HG03460 (cell line): ENCODE measurements around the gene RALGDS.
"Not testable (repeated sequence)": the region's sequence is repeated elsewhere in the genome, so short reads cannot be mapped to it uniquely, and the experiment has no call there.

ENCODE experiments used
- ATAC-seq: cut with Tn5 transposase; IDR thresholded peaks from one replicate; pipeline ENCODE4 v1.9.1; 2021; ENCODE audit not compliant: unreplicated experiment

RALGDS gene

GRCh38 chr9:133121198-133121914, at the start of gene RALGDS:
TSS of gene RALGDS (minus strand) at chr9:133121240. CDS start at chr9:133121154, 86 bp downstream.
- ATAC-seq: peak; percentile 56

DNA sequence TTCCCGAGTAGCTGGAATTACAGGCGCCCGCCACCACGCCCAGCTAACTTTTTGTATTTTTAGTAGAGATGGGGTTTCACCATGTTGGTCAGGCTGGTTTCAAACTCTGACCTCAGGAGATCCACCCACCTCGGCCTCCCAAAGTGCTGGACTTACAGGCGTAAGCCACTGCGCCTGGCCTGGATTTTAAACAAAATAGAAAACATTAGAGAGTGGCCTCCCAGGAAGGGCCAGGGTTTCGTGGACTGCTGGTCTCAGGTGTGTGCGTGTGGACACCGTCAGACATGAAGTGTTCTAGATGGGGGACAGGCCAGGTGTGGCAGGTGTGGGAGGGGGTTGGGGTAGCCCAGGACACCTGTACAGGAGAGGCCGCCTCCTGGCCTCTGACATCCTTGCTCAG, 49.7 kb upstream of the RALGDS start:
- ATAC-seq: no peak

GRCh38 chr9:133169687-133170086, 48.6 kb upstream of the RALGDS start:
- not testable (repeated sequence) for ATAC-seq

DNA sequence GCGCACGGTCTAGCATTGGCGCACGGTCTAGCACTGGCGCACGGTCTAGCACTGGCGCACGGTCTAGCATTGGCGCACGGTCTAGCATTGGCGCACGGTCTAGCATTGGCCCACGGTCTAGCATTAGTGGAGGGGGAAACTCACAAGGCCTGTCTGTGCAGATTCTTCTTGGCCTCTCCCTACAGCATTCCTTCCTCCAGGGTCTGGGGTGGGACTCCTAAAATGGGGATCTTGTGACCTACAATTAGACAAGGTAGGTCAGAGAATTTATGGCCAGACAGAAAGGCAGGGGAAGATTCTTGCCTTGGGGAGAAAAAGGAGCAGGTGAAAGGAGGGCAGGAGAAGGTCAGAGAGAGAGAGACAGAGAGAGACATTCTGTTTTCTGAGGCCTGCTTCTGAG, 48.1 kb upstream of the RALGDS start:
- ATAC-seq: no peak

GRCh38 chr9:133168432-133168831, 47.4 kb upstream of the RALGDS start:
- ATAC-seq: no peak

GRCh38 chr9:133167769-133168168, 46.7 kb upstream of the RALGDS start:
- ATAC-seq: no peak

- ATAC-seq: no peak
Measured at GRCh38 chr9:133167096-133167730, 46.2 kb upstream of the RALGDS start.

GRCh38 chr9:133166392-133166791, 45.4 kb upstream of the RALGDS start:
- no peak for ATAC-seq

DNA sequence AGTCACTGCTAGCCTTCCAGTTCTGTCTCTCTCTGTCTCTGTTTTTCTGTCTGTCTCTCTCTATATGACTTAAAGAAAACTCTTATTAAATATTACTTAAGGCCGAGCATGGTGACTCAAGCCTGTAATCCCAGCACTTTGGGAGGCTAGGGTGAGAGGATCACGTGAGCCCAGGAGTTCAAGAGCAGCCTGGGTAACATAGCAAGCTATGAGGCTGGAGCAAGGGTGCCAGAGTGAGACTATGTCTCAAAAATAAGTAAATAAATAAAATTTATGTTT, 44.4 kb upstream of the RALGDS start:
- ATAC-seq: no peak

GRCh38 chr9:133164191-133164590, 43.2 kb upstream of the RALGDS start:
- ATAC-seq: no peak

DNA sequence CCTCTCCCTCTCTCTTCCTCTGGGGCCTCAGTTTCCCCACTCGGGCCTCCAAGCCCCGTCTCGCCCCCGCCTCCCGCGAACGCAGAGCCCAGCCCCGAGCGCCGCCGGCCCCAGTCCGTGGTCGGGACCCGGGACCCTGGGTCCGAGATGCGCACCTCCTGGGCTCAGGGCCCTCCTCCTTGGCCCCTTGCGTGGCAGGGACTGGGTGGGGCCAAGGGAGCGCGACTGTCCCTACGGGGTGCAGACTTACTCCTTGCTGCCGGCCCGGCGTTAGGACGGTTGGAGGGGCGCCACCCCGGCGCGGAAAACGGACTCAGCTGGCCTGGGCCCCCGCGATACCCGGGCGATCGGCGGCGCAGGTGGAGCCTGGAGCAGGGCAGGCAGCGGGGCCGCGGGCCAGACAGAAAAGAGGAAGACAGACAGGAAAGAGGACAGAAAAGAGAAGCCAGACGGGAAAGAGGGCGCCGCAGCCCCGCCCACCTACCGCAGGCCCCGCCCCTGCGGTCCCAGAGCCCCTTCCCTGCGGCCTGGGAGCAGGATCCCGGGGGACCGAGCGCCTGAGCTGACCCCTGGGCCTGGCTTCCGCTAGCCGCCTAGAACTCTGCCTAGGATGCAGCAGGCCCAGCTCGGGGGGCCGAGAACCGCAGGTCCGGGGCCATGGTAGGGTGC, 42.6 kb upstream of the RALGDS start, which contains the start of gene GBGT1:
TSS of gene GBGT1 (minus strand) at position 411 of the 669 bp plus-strand sequence. CDS start 1,502 bp downstream, outside the sequence.
- ATAC-seq: no peak

DNA sequence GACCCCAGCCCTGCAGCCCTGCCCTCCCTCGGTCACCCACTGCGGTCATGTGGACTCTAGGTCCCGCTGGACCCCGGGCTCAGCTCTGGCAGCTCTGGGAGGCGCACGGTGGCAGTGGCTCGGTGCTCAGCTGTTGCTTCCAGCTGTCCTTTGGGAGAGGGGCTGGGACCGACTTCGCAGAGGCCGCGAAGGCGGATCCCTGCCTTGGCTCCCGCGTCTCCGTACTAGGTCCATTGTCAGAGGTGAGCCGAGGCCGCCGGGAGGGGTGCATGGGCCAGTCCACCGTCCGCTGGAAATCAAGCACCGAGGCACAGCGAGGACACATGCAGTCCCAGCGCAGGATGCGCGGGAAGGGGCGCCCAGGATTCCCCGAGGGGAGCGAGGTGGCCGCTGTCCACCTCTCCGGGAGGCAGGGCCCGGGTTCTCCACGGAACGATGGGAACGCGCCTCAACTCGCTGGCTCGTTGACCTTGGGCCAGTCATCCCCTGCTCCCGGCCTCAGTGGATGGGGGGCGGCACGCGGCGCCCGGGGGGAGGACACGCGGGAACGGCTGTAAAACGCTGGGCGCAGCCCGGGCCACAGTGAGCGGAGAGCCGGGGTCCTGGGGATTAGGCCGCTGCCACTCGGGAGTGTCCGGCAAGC, 41.9 kb upstream of the RALGDS start:
- ATAC-seq: no peak

DNA sequence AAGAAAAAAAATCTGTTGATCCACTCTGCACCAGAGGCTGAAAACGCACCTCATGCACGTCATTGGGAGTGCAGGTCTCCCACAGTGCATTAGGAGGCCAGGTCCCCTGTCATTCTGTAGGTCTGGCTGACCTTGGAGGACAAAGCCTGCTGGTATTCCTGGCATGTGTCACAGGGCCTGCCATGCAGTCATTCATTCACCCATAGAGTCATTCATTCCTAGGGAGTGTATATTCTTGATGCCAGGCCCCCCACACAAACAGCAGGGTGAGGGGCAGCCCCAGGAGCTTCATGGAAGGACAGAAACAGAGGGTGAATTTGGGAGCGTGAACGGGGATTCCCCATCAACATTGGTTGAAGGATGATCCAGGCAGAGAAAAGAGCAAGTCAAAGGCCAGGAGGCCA, 40.5 kb upstream of the RALGDS start:
- no peak for ATAC-seq

DNA sequence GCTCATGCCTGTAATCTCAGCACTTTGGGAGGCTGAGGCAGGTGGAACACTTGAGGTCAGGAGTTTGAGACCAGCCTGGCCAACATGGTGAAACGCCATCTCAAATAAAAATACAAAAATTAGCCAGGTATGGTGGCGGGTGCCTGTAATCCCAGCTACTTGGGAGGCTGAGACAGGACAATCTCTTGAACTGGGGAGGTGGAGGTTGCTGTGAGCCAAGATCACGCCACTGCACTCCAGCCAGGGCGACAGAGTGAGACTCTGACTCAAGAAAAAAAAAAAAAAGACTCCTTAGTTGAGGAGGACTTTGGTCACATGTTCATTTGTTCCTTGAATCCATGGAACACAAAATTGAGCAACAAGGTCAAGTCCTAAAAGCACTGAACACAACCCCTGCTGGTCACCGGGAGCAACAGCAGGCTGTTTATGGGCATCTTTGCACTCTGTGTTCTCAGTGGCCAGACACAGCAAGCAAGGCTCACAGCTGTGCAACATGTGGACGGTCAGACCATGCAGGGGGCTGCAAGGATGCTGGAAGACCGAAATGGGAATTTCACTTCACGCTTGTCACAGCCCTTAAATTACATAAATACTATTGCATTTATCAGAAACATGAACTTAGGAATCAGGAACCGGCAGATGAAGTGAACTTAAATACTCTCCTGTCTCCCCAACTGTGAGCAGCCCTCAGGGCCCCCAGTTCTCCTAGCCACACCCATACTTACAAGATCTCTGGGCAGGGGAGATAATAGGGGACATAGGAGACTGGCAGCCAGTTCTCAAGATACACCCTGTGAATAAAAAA, 39.9 kb upstream of the RALGDS start:
- no peak for ATAC-seq

DNA sequence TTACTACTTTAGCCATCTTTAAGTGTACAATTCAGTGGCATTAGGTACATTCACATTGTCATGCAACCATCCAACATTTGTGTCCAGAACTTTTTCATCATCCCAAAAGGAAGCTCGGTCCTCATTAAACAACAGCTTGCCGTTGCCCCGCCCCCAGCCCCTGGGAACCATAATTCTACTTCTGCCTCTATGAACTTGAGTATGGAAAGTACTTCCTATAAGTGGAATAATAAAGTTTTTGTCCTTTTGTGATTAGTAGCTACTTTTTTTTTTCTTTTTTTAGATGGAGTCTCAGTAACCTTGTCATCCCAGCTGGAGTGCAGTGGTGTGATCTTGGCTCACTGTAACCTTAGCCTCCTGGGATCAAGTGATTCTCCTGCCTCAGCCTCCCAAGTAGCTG, 37.7 kb upstream of the RALGDS start:
- no peak for ATAC-seq

DNA sequence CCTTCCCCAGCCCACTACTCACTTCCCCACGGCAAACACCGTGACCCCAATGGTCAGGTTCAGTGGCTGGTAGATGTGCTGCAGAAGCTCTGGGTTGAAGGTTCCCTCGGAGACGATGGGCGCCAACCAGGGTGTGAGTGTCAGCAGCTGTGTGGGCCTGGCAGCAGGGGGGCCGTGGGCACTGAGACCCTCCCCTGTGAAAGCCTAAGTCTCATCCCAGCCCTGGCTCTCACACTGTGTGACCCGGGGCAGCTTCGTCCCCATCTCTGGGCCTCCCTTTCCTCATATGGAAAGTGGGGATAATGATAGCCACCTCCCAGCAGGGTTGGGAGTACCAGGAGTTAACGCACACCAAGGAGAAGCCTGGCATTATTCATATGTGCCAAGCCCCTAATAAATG, 34.1 kb upstream of the RALGDS start:
- no peak for ATAC-seq

DNA sequence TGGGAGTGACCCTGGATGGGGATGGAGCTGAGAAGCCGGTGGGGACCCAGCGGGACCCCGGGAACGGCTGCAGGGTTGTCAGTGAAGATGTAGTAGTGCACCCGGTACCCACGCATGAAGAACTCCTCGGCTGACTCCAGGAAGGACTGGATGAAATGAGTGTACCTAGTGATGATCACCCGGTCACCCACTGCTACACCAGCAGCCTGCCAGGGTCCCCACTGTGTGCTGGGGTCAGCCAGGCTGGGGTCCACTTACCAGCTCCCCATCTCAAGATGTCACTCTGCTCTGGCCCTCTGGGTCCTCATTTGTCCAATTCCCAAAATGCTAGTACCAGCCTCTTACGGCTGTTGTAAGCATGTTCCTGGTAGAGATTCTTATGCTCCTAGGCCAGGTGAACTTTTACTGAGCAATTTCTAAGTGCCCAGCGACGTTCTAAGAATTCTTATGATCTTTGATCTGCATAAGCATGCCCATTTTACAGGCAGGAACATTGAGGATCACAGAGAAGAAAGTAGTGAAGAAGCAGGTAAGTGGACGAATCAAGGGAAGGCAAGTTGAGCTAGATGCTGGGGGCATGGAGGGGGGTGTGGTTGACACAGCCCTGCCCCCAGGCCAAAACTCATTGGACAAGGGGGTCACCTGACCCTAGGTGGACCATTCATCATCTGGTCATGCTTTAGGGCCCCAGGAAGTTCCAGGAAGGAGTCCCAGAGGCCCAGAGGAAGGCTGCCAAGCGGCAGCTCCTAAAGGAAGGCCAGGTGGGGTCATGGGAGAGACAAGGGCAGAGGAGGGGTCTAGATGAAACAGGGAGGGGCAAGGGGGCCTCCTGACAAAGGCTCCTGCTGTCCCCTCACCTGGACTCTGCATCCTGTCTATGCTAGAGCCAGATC, 33.3 kb upstream of the RALGDS start:
- no peak for ATAC-seq

DNA sequence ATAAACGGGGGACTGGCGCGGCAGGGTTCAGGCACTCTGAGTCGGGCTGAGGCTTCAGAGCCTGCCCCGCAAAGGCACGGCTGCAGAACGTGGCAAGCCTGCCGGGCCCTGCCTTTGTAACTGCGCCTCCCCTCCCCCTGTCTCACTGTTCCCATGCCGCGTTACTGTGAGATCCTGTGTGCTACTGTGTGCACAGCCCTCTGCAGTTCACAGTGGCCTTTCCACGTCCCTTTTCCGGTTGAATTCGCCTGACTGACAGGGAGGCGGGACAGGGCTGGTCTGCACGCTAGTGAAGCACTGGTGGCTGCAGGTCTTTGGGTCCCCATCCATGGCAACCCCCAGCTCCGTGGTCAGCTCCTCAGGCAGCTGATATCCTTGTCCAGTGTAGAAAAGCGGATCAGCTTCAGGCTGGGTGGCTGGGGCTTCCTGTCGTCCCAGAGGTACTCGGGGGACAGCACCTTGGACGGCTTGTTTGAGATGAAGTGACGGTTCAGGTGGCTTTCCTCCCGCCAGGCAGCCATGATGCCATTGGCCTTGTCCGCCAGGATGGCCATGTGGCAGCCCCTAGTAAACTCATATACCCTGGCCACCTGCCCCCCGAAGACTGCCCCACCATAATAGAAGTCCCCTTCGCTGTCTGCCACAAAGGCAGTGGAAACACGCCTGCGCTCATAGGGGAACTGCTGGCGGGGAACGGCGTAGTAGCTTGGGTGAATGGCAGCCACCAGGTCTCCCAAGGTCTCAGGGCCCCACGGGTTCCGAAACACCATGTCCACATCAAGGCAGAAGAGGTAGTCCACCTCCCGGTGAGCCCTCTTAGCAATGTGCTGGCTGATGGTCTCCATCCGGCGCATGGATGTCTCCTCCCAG, 32.4 kb upstream of the RALGDS start:
- no peak for ATAC-seq
